ENCODE measurements around the gene VSIG2.

DNA sequence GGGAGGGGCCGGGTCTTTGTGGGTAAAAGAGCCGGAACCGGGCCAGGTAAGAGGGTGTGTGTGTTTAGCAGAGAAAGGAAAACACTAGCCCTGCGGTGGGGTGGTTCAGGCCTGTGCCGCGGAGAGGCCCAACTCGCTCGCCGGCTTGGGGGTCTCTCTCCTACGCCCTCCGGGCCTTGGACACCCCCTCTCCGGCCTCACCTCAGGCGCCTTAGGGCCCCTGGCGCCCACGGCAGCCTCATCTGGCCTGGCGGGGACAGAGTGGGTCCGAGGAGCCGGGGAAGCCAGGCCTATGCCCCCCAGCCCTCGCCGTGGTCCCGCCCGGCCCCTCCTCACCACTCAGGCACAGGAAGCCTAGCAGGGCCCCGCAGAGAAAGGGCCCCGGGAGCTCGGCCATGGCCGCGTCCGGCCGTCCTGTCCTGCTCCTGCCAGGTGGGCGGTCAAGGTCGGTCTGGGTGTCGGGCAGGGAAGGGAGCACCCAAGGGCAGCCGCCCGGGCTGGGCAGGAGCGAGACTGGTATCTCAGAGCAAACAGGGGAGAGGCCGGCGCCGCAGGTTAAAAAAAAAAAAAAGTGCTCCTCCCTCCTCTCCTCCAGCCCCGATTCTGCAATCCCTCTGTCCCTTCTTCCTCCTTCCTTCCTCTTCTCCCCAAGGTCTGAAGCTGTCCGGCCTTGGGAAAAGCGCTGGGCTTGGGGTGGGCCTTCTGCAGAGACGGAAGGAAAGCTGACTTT lies at the start of gene VSIG2:
- TF ChIP-seq, protein P1, sequence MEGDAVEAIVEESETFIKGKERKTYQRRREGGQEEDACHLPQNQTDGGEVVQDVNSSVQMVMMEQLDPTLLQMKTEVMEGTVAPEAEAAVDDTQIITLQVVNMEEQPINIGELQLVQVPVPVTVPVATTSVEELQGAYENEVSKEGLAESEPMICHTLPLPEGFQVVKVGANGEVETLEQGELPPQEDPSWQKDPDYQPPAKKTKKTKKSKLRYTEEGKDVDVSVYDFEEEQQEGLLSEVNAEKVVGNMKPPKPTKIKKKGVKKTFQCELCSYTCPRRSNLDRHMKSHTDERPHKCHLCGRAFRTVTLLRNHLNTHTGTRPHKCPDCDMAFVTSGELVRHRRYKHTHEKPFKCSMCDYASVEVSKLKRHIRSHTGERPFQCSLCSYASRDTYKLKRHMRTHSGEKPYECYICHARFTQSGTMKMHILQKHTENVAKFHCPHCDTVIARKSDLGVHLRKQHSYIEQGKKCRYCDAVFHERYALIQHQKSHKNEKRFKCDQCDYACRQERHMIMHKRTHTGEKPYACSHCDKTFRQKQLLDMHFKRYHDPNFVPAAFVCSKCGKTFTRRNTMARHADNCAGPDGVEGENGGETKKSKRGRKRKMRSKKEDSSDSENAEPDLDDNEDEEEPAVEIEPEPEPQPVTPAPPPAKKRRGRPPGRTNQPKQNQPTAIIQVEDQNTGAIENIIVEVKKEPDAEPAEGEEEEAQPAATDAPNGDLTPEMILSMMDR (IDR thresholded peaks at IDR 0.05; ENCODE audit: insufficient read depth, low read length, poor library complexity, severe bottlenecking), result no peak
- no peak for TF ChIP-seq EZH2phosphoT487 (conservative IDR thresholded peaks at IDR 0.05; ENCODE audit: low read length)
